ENCODE data around the gene TNPO2.

GRCh38 chr19:12727745-12728433 lies 4.2 kb upstream of the TNPO2 start:
- no peak for TF ChIP-seq CTCF (IDR thresholded peaks at IDR 0.05; ENCODE audit: poor library complexity)
- no peak for TF ChIP-seq EZH2phosphoT487 (IDR thresholded peaks at IDR 0.05; ENCODE audit: low read depth, severe bottlenecking, unreplicated experiment)
- TF ChIP-seq EZH2 (IDR thresholded peaks at IDR 0.05; ENCODE audit: borderline replicate concordance): no peak

All from hepatocyte (in vitro differentiated cells).